BLaER1 treated with 17β-estradiol and CSF1 and Interleukin-3, amounts not matched to agents 10 nM and 100 nM (cell line): Measurements from ENCODE around the gene FRMD4A.
"Not testable (repeated sequence)": the region's sequence is repeated elsewhere in the genome, so short reads cannot be mapped to it uniquely, and the experiment has no call there.

Experiments
- H3K27ac ChIP-seq, 11 experiments: shearing (Covaris generic); formaldehyde crosslinking; 2 replicates each; pipeline ENCODE4 v1.8.1; 2022
- H3K27me3 ChIP-seq, 11 experiments: shearing (Covaris generic); formaldehyde crosslinking; 2 replicates each; pipeline ENCODE4 v1.8.1; 2022
- H3K36me3 ChIP-seq, 11 experiments: shearing (Covaris generic); formaldehyde crosslinking; 2 replicates each; pipeline ENCODE4 v1.8.1; 2022
- H3K4me1 ChIP-seq, 10 experiments: shearing (Covaris generic); formaldehyde crosslinking; 2 replicates each; pipeline ENCODE4 v1.8.1; 2022
- H3K4me2 ChIP-seq, 11 experiments: shearing (Covaris generic); formaldehyde crosslinking; 2 replicates each; pipeline ENCODE4 v1.8.1; 2022
- H3K4me3 ChIP-seq, 10 experiments: shearing (Covaris generic); formaldehyde crosslinking; 2 replicates each; pipeline ENCODE4 v1.8.1; 2022
- H3K9ac ChIP-seq, 11 experiments: shearing (Covaris generic); formaldehyde crosslinking; 2 replicates each; pipeline ENCODE4 v1.8.1; 2022
- H3K9me3 ChIP-seq, 11 experiments: shearing (Covaris generic); formaldehyde crosslinking; replicated peaks in 1 of 11; 2 replicates each; pipeline ENCODE4 v1.8.1; 2022
- H4K20me1 ChIP-seq, 11 experiments: shearing (Covaris generic); formaldehyde crosslinking; 2 replicates each; pipeline ENCODE4 v1.8.1; 2022
- Cebpa-rat ChIP-seq, 11 experiments: shearing (Covaris generic); IDR thresholded peaks; 2 replicates each; pipeline ENCODE4 v1.8.1; 2022

Gene FRMD4A

GRCh38 chr10:14215641-14216040, 115.1 kb downstream of the FRMD4A start:
- H3K4me3 ChIP-seq = no peak overlapping the region
- no peak overlapping the region for H3K9ac ChIP-seq
- TF ChIP-seq Cebpa-rat (IDR thresholded peaks at IDR 0.05) = no peak
- no peaks in the 10 kb centered on the region for H4K20me1 ChIP-seq
- H3K4me1 ChIP-seq = no peaks in the 10 kb centered on the region
- no peaks in the 10 kb centered on the region for H3K27me3 ChIP-seq
- peaks cover 0 to 16% (median 0%) of the 10 kb centered on the region in 11 experiments; a peak in 1 of 22 replicates for H3K9me3 ChIP-seq
- no peaks in the 10 kb centered on the region for H3K36me3 ChIP-seq
- no peak overlapping the region for H3K4me2 ChIP-seq
- H3K27ac ChIP-seq = no peak overlapping the region

GRCh38 chr10:14213703-14214102, 117.0 kb downstream of the FRMD4A start:
- peaks cover 0 to 16% (median 0%) of the 10 kb centered on the region in 11 experiments; a peak in 1 of 22 replicates for H3K9me3 ChIP-seq

GRCh38 chr10:14211610-14212009, 119.1 kb downstream of the FRMD4A start:
- no peak overlapping the region for H3K9ac ChIP-seq

More at GRCh38 chr10:14213703-14214102, 117.0 kb downstream of the FRMD4A start:
- H3K9ac ChIP-seq, H3K4me2 ChIP-seq, H3K4me3 ChIP-seq, H3K36me3 ChIP-seq, H3K27me3 ChIP-seq, H3K4me1 ChIP-seq, H4K20me1 ChIP-seq, H3K27ac ChIP-seq: not testable (repeated sequence)

GRCh38 chr10:14208231-14208630, 122.5 kb downstream of the FRMD4A start:
- 0 out of 22 replicates have a peak, but pooled peaks cover 0 to under 1% (median 0%) of the 10 kb centered on the region in 11 experiments for H3K9me3 ChIP-seq
- H4K20me1 ChIP-seq = no peaks in the 10 kb centered on the region
- H3K4me1 ChIP-seq = no peaks in the 10 kb centered on the region
- no peak overlapping the region for H3K9ac ChIP-seq
- no peak for TF ChIP-seq Cebpa-rat (IDR thresholded peaks at IDR 0.05)
- H3K36me3 ChIP-seq = no peaks in the 10 kb centered on the region
- no peak overlapping the region for H3K4me3 ChIP-seq
- H3K27ac ChIP-seq = no peak overlapping the region
- H3K4me2 ChIP-seq = no peak overlapping the region
- H3K27me3 ChIP-seq = no peaks in the 10 kb centered on the region

More at GRCh38 chr10:14211610-14212009, 119.1 kb downstream of the FRMD4A start:
- Histone ChIP-seq H3K36me3 (no peaks in the 10 kb centered on the region), H3K9me3 (peaks cover 0 to 10% (median 0%) of the 10 kb centered on the region in 11 experiments; a peak in 1 of 22 replicates), H3K27ac (no peak overlapping the region), H3K4me1 (no peaks in the 10 kb centered on the region), H3K4me3 (no peak overlapping the region), H3K4me2 (no peak overlapping the region), H4K20me1 (no peaks in the 10 kb centered on the region), H3K27me3 (no peaks in the 10 kb centered on the region)
- TF ChIP-seq Cebpa-rat (IDR thresholded peaks at IDR 0.05) = no peak

- Histone ChIP-seq H4K20me1 (no peaks in the 10 kb centered on the region), H3K4me2 (no peak overlapping the region), H3K4me1 (no peaks in the 10 kb centered on the region), H3K36me3 (no peaks in the 10 kb centered on the region), H3K9me3 (no peaks in the 10 kb centered on the region), H3K4me3 (no peak overlapping the region), H3K9ac (no peak overlapping the region), H3K27me3 (no peaks in the 10 kb centered on the region), H3K27ac (no peak overlapping the region)
- no peak for TF ChIP-seq Cebpa-rat (IDR thresholded peaks at IDR 0.05)
Observed at GRCh38 chr10:14205233-14205632, 125.5 kb downstream of the FRMD4A start.

- TF ChIP-seq Cebpa-rat (IDR thresholded peaks at IDR 0.05) = no peak
- Histone ChIP-seq H3K36me3 (no peaks in the 10 kb centered on the region), H3K9me3 (no peaks in the 10 kb centered on the region)
Observed at GRCh38 chr10:14200698-14201544, 129.8 kb downstream of the FRMD4A start.

GRCh38 chr10:14199098-14199497, 131.6 kb downstream of the FRMD4A start:
- not testable (repeated sequence) for H3K36me3 ChIP-seq, H3K4me2 ChIP-seq, H3K9me3 ChIP-seq, H3K27me3 ChIP-seq, H3K4me1 ChIP-seq, H3K27ac ChIP-seq, H4K20me1 ChIP-seq, H3K4me3 ChIP-seq, H3K9ac ChIP-seq

More at GRCh38 chr10:14200698-14201544, 129.8 kb downstream of the FRMD4A start:
- Histone ChIP-seq H3K9ac (no peak overlapping the region), H3K4me3 (no peak overlapping the region), H4K20me1 (no peaks in the 10 kb centered on the region), H3K4me2 (no peak overlapping the region), H3K4me1 (no peaks in the 10 kb centered on the region), H3K27me3 (no peaks in the 10 kb centered on the region), H3K27ac (no peak overlapping the region)

GRCh38 chr10:14198078-14198477, 132.6 kb downstream of the FRMD4A start:
- no peak for TF ChIP-seq Cebpa-rat (IDR thresholded peaks at IDR 0.05)
- H3K27ac ChIP-seq = no peak overlapping the region
- no peaks in the 10 kb centered on the region for H3K36me3 ChIP-seq
- no peak overlapping the region for H3K4me3 ChIP-seq
- H3K9ac ChIP-seq = no peak overlapping the region
- H3K9me3 ChIP-seq = no peaks in the 10 kb centered on the region
- H3K4me2 ChIP-seq = no peak overlapping the region
- H4K20me1 ChIP-seq = no peaks in the 10 kb centered on the region
- no peaks in the 10 kb centered on the region for H3K27me3 ChIP-seq
- H3K4me1 ChIP-seq = peaks cover 0 to 6% (median 1%) of the 10 kb centered on the region in 10 experiments; a peak in 13 of 20 replicates

- no peak for TF ChIP-seq Cebpa-rat (IDR thresholded peaks at IDR 0.05)
- peaks cover 9 to 25% (median 20%) of the 10 kb centered on the region in 10 experiments for H3K4me1 ChIP-seq
- H3K4me2 ChIP-seq = no peak overlapping the region
- H3K9ac ChIP-seq = no peak overlapping the region
- no peaks in the 10 kb centered on the region for H4K20me1 ChIP-seq
- no peaks in the 10 kb centered on the region for H3K36me3 ChIP-seq
- H3K9me3 ChIP-seq = no peaks in the 10 kb centered on the region
- no peak overlapping the region for H3K4me3 ChIP-seq
- no peak overlapping the region for H3K27ac ChIP-seq
- no peaks in the 10 kb centered on the region for H3K27me3 ChIP-seq
Observed at GRCh38 chr10:14196113-14196512, 134.6 kb downstream of the FRMD4A start.

GRCh38 chr10:14195433-14195832, 135.3 kb downstream of the FRMD4A start:
- Histone ChIP-seq H3K9ac (no peak overlapping the region), H3K27me3 (no peaks in the 10 kb centered on the region), H3K27ac (no peak overlapping the region), H3K9me3 (no peaks in the 10 kb centered on the region), H3K4me3 (no peak overlapping the region), H3K36me3 (no peaks in the 10 kb centered on the region), H4K20me1 (no peaks in the 10 kb centered on the region), H3K4me1 (peaks cover 9 to 30% (median 26%) of the 10 kb centered on the region in 10 experiments), H3K4me2 (no peak overlapping the region)
- TF ChIP-seq Cebpa-rat (IDR thresholded peaks at IDR 0.05) = no peak
